ENCODE data around the gene CDC42EP2.

DNA sequence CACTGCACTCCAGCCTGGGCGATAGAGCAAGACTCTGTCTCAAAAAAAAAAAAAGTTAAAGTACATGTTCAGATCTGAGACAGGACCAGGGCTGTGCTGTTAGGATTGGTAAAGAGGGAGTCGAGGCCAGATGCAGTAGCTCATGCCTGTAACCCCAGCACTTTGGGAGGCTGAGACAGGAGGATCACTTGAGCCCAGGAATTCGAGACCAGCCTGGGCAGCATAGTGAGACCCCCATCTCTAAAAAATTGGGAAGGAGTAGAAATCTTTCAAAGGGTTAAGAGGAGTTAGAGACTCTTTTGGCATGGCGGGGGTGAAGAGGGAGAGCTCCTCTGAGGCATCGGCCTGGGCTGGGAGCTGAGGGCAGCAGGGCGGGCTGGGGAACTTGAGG is 56.0 kb downstream of the CDC42EP2 start:
- TF ChIP-seq CTCF (conservative IDR thresholded peaks at IDR 0.05; ENCODE audit: low read length): no peak
- TF ChIP-seq EZH2phosphoT487 (IDR thresholded peaks at IDR 0.05; ENCODE audit: borderline replicate concordance, low read depth, low read length): no peak

Measured in OCI-LY7 (cell line).